ENCODE measurements around the gene RALB. TPM values are rescaled to one million over a fixed set of nuclear protein-coding genes. Genes with fewer than 3 reads are reported as not detected.

Gene RALB
- total and polyA plus RNA-seq, 2 of the 8 experiments (the other 6 are each of a cell fraction or from before 2014, with no cell fraction given): 12.0 to 16.6 TPM

- H3K27ac ChIP-seq (ENCODE audit: low read depth, low read length): no peak overlapping the region
- H3K9me3 ChIP-seq (ENCODE audit: insufficient read depth in 2 of 2, low read depth in 1 of 2, low read length in 1 of 2): peaks cover 0 to under 1% of the 10 kb centered on the region in 2 experiments; a peak in 1 of 4 replicates
- no peak overlapping the region for H2BK5ac ChIP-seq (ENCODE audit: low read depth, low read length)
- POLR2A ChIA-PET (ENCODE audit: partially characterized antibody): interaction anchor here (0.8 kb wide), 1 partner anchor 11 kb away, joined by 3 read pairs; no protein-coding TSS in a partner anchor
- no peak overlapping the region for H2AFZ ChIP-seq (ENCODE audit: low read length)
- H3K4me3 ChIP-seq (ENCODE audit: extremely low read depth in 1 of 4, insufficient read depth in 2 of 4, low read depth in 3 of 4, low read length in 4 of 4): no peak overlapping the region
- H2BK120ac ChIP-seq (replicated peaks; ENCODE audit: low read depth, low read length): no peak overlapping the region
- no peaks in the 10 kb centered on the region for H3K36me3 ChIP-seq (ENCODE audit: control insufficient read depth in 2 of 4, insufficient read depth in 4 of 4, low read length in 3 of 4)
- H3K23me2 ChIP-seq (ENCODE audit: low read depth, low read length): no peaks in the 10 kb centered on the region; the same call in 1 of the 2 replicates
- no peaks in the 10 kb centered on the region for H3K79me1 ChIP-seq (ENCODE audit: low read depth, low read length)
- H4K5ac ChIP-seq (ENCODE audit: insufficient read length, low read depth, low read length): no peak overlapping the region
- no peak overlapping the region for H3K18ac ChIP-seq (ENCODE audit: extremely low read depth, low read length)
- H3K4ac ChIP-seq (replicated peaks; ENCODE audit: insufficient read length, low read depth, low read length): no peak overlapping the region
- peak overlapping the region; percentile 40; the same call in 1 of the 2 replicates for H2BK15ac ChIP-seq (ENCODE audit: low read length)
- DNase-seq (ENCODE audit: low read depth in 1 of 2, low spot score in 2 of 2): no peak
- FAIRE-seq: no peak
- H3K27me3 ChIP-seq (replicated peaks in 1 of 4; ENCODE audit: control insufficient read depth in 3 of 4, extremely low read depth in 1 of 4, insufficient read depth in 3 of 4, low read length in 3 of 4): no peaks in the 10 kb centered on the region
- H3K23ac ChIP-seq (ENCODE audit: insufficient read length): no peak overlapping the region
- no peak overlapping the region; the same call in 1 of the 2 replicates for H2BK12ac ChIP-seq (ENCODE audit: low read depth, low read length)
- TF ChIP-seq RXRA (IDR thresholded peaks at IDR 0.05; ENCODE audit: insufficient read depth, low read depth, low read length): no peak
- no peak for TF ChIP-seq NANOG (IDR thresholded peaks at IDR 0.05; ENCODE audit: insufficient read depth, low read depth, low read length, poor library complexity, severe bottlenecking)
- CTCF ChIA-PET (ENCODE audit: partially characterized antibody): interaction anchor here (0.6 to 2.0 kb wide), 10 partner anchors 14 to 709 kb away, joined by 3 to 16 read pairs (median 4); no protein-coding TSS in a partner anchor
- H4K20me1 ChIP-seq (replicated peaks in 1 of 2; ENCODE audit: control insufficient read depth in 1 of 2, insufficient read depth in 2 of 2, low read length in 2 of 2): no peaks in the 10 kb centered on the region
- no peak overlapping the region for H3K9ac ChIP-seq (replicated peaks in 1 of 4; ENCODE audit: extremely low read depth in 1 of 4, low read depth in 3 of 4, low read length in 3 of 4)
- H3K4me1 ChIP-seq (replicated peaks in 1 of 4; ENCODE audit: control insufficient read depth in 3 of 4, insufficient read depth in 4 of 4, low read length in 3 of 4): no peaks in the 10 kb centered on the region; a peak in 1 of 7 replicates
- no peaks in the 10 kb centered on the region for H3K79me2 ChIP-seq (ENCODE audit: control insufficient read depth in 1 of 2, insufficient read depth in 2 of 2, low read length in 2 of 2)
- H2BK20ac ChIP-seq (ENCODE audit: low read length): no peak overlapping the region
- WGBS, 2 experiments (ENCODE audit: extremely low coverage in 1 of 2, insufficient coverage in 1 of 2, insufficient read length in 1 of 2, insufficient replicate concordance in 2 of 2, low coverage in 1 of 2, low lambda C conversion rate in 2 of 2, missing lambda C conversion rate in 1 of 2): 80% methylated on average over 10 of the region's 10 CpGs; no CpG with 5 or more reads in 1 of the 2 experiments
- no peak overlapping the region for H4K91ac ChIP-seq (replicated peaks; ENCODE audit: insufficient read length, low read length)
- no peak overlapping the region for H3K14ac ChIP-seq (ENCODE audit: insufficient read length)
- H3K4me2 ChIP-seq (ENCODE audit: insufficient read depth in 1 of 2, low read depth in 2 of 2, low read length in 2 of 2): no peak overlapping the region
- no peak overlapping the region for H2AK5ac ChIP-seq (ENCODE audit: low read depth, low read length)
- no peak overlapping the region for H3K56ac ChIP-seq (replicated peaks; ENCODE audit: insufficient read length, low read depth, low read length)
- H4K8ac ChIP-seq (ENCODE audit: extremely low read depth, insufficient read depth, low read length): no peak overlapping the region; the same call in 1 of the 2 replicates
Measured at GRCh38 chr2:120203251-120204021, 49.2 kb upstream of the RALB start.
